Loucy (cell line): ENCODE measurements around the gene LYRM4.
"Not testable (repeated sequence)": the region's sequence is repeated elsewhere in the genome, so short reads cannot be mapped to it uniquely, and the experiment has no call there.

Source experiments
- H2AFZ ChIP-seq: fragments of 200-600 bp; sonication (generic); 2 replicates; pipeline ENCODE4 v1.6.0; 2016; ENCODE audit warnings: antibody characterized with exemption, mild to moderate bottlenecking, low read length, moderate library complexity
- H3F3A ChIP-seq: fragments of 200-600 bp; 2 replicates; pipeline ENCODE4 v1.6.0; 2016; ENCODE audit warnings: antibody characterized with exemption, low read depth, mild to moderate bottlenecking
- H3K27me3 ChIP-seq: fragments of 200-600 bp; sonication (generic); 2 replicates; pipeline ENCODE4 v1.6.1; 2014; ENCODE audit warnings: low read length, mild to moderate bottlenecking; ENCODE audit not compliant: insufficient read depth, poor library complexity, severe bottlenecking
- H3K36me3 ChIP-seq: fragments of 200-600 bp; sonication (generic); 2 replicates; pipeline ENCODE4 v1.6.1; 2016; ENCODE audit warnings: low read length; ENCODE audit not compliant: insufficient read depth
- H3K4me1 ChIP-seq: fragments of 200-600 bp; sonication (generic); 2 replicates; pipeline ENCODE4 v1.5.1; 2014; ENCODE audit warnings: low read length, mild to moderate bottlenecking; ENCODE audit not compliant: insufficient read depth, poor library complexity, severe bottlenecking
- H3K4me2 ChIP-seq: fragments of 200-600 bp; sonication (generic); 2 replicates; pipeline ENCODE4 v1.6.0; 2014; ENCODE audit warnings: antibody characterized with exemption, low read length, low read depth, mild to moderate bottlenecking; ENCODE audit not compliant: poor library complexity, severe bottlenecking
- H3K4me3 ChIP-seq: fragments of 200-600 bp; sonication (generic); 2 replicates; pipeline ENCODE4 v1.5.1; 2014; ENCODE audit warnings: low read length, mild to moderate bottlenecking, mixed read lengths; ENCODE audit not compliant: poor library complexity, severe bottlenecking
- H3K79me2 ChIP-seq: fragments of 200-600 bp; sonication (generic); 2 replicates; pipeline ENCODE4 v1.6.1; 2014; ENCODE audit warnings: low read length; ENCODE audit not compliant: insufficient read depth
- H3K9ac ChIP-seq: fragments of 200-600 bp; sonication (generic); 2 replicates; pipeline ENCODE4 v1.6.0; 2014; ENCODE audit warnings: mild to moderate bottlenecking, low read depth, low read length, moderate library complexity; ENCODE audit not compliant: poor library complexity, severe bottlenecking
- H3K9me2 ChIP-seq: fragments of 200-600 bp; sonication (generic); replicated peaks from 2 replicates; pipeline ENCODE4 v1.6.1; 2016; ENCODE audit warnings: low read depth, low read length, mixed read lengths
- H3K9me3 ChIP-seq: fragments of 200-600 bp; sonication (generic); 2 replicates; pipeline ENCODE4 v1.6.1; 2014; ENCODE audit warnings: mild to moderate bottlenecking, antibody characterized with exemption, low read length, low read depth; ENCODE audit not compliant: insufficient read depth
- H4K20me1 ChIP-seq: fragments of 200-600 bp; sonication (generic); 2 replicates; pipeline ENCODE4 v1.6.0; 2014; ENCODE audit warnings: antibody characterized with exemption, low read length, mild to moderate bottlenecking; ENCODE audit not compliant: insufficient read depth, poor library complexity, severe bottlenecking
- CTCF ChIP-seq: fragments of 200-600 bp; sonication (generic); conservative IDR thresholded peaks from 2 replicates; pipeline ENCODE4 v1.5.1; 2014; ENCODE audit warnings: mild to moderate bottlenecking, antibody characterized with exemption, low read length
- EZH2phosphoT487 ChIP-seq: fragments of 200-600 bp; IDR thresholded peaks from 2 replicates; pipeline ENCODE4 v1.6.1; 2018; ENCODE audit warnings: antibody characterized with exemption, mild to moderate bottlenecking, moderate library complexity, borderline replicate concordance

The LYRM4 gene

GRCh38 chr6:5121956-5122355 is 138.8 kb downstream of the LYRM4 start:
- no peaks in the 10 kb centered on the region for H3K9me2 ChIP-seq
- TF ChIP-seq CTCF (no peak), EZH2phosphoT487 (no peak)
- no peak overlapping the region for H3K4me2 ChIP-seq
- H3K4me1 ChIP-seq = no peaks in the 10 kb centered on the region
- no peak overlapping the region for H3K9ac ChIP-seq
- no peak overlapping the region for H2AFZ ChIP-seq
- H3K4me3 ChIP-seq = no peak overlapping the region
- H3K79me2 ChIP-seq = no peaks in the 10 kb centered on the region
- no peaks in the 10 kb centered on the region for H3K36me3 ChIP-seq
- H3F3A ChIP-seq = no peaks in the 10 kb centered on the region
- no peaks in the 10 kb centered on the region for H3K27me3 ChIP-seq
- H3K9me3 ChIP-seq = no peaks in the 10 kb centered on the region
- H4K20me1 ChIP-seq = no peaks in the 10 kb centered on the region

- H3K4me3 ChIP-seq = no peak overlapping the region
- no peak overlapping the region for H2AFZ ChIP-seq
- H3K9me3 ChIP-seq = no peaks in the 10 kb centered on the region
- H3F3A ChIP-seq = no peaks in the 10 kb centered on the region
- H3K9ac ChIP-seq = no peak overlapping the region
- TF ChIP-seq CTCF = no peak
- H3K79me2 ChIP-seq = no peaks in the 10 kb centered on the region
- no peaks in the 10 kb centered on the region for H3K36me3 ChIP-seq
- H3K9me2 ChIP-seq = no peaks in the 10 kb centered on the region
- no peak overlapping the region for H3K4me2 ChIP-seq
- H3K27me3 ChIP-seq = no peaks in the 10 kb centered on the region
- no peaks in the 10 kb centered on the region for H3K4me1 ChIP-seq
- no peaks in the 10 kb centered on the region for H4K20me1 ChIP-seq
Measured at GRCh38 chr6:5121479-5121878, 139.3 kb downstream of the LYRM4 start.

- H4K20me1 ChIP-seq, H3K9me2 ChIP-seq, H3K36me3 ChIP-seq, H3F3A ChIP-seq, H3K9me3 ChIP-seq, H3K4me1 ChIP-seq, H3K9ac ChIP-seq, H3K4me3 ChIP-seq, H3K27me3 ChIP-seq, H3K79me2 ChIP-seq, H2AFZ ChIP-seq, H3K4me2 ChIP-seq: not testable (repeated sequence)
Measured at GRCh38 chr6:5120543-5120942, 140.2 kb downstream of the LYRM4 start.

- Histone ChIP-seq H3F3A (no peaks in the 10 kb centered on the region), H3K4me1 (no peaks in the 10 kb centered on the region), H2AFZ (no peak overlapping the region), H3K36me3 (no peaks in the 10 kb centered on the region), H3K4me2 (no peak overlapping the region), H3K9me2 (no peaks in the 10 kb centered on the region), H3K9ac (no peak overlapping the region), H3K9me3 (no peaks in the 10 kb centered on the region), H4K20me1 (no peaks in the 10 kb centered on the region), H3K79me2 (no peaks in the 10 kb centered on the region), H3K4me3 (no peak overlapping the region), H3K27me3 (no peaks in the 10 kb centered on the region)
- TF ChIP-seq EZH2phosphoT487 (no peak), CTCF (no peak)
Measured at GRCh38 chr6:5120011-5120410, 140.7 kb downstream of the LYRM4 start.
